ENCODE data around the gene SPPL2B. TPM values are rescaled to one million over a fixed set of nuclear protein-coding genes. Genes with fewer than 3 reads are reported as not detected.

The SPPL2B gene
- total and polyA plus RNA-seq, 4 experiments from 2014 or later, result 6.2 to 82.8 (median 43.1) TPM

DNA sequence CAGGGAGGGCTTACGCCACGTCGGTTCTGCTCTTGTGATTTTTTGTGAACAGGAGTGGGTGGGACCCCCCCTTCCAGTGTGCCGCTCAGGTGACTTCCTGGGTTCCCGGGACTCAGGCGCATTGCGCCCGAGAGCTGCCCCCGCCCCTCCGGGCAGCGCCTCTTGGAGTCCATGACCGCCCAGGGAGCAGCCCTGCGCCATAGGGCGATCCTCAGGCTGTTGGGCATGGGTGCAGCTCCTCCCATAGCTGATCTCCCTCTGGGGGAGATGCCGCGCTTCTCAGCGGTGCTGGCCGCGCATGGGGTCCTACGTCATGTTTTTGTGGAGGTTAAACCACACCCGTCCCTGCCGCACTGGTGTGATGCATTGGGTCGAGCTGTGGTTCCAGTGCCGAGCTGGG is 23.6 kb downstream of the SPPL2B start:
- ChIA-PET CTCF (ENCODE audit: partially characterized antibody) (no interaction called here), POLR2A (ENCODE audit: partially characterized antibody) (no interaction called here)
- Mint-ChIP-seq H3K4me3 (no peak overlapping the region), H3K27me3 (no peaks in the 10 kb centered on the region), H3K4me1 (no peaks in the 10 kb centered on the region), H3K36me3 (peaks cover 0 to 1% of the 10 kb centered on the region in 2 donors), H3K9me3 (no peaks in the 10 kb centered on the region), H3K27ac (no peak overlapping the region)
- Histone ChIP-seq H3K27me3 (ENCODE audit: insufficient read depth, low read length) (no peaks in the 10 kb centered on the region), H3K36me3 (ENCODE audit: insufficient read depth, low read length) (peaks cover 9% of the 10 kb centered on the region), H3K9me3 (ENCODE audit: control insufficient read depth in 1 of 2, low read length in 2 of 2) (no peaks in the 10 kb centered on the region), H3K27ac (ENCODE audit: low read depth, low read length) (no peak overlapping the region), H3K4me1 (ENCODE audit: insufficient read depth, low read length) (no peaks in the 10 kb centered on the region), H3K4me3 (ENCODE audit: low read length in 2 of 2) (no peak overlapping the region)
- peak in 1 of 5 donors; percentile 1 for DNase-seq
- intact Hi-C loops (cut with micrococcal nuclease), result no loop called here

DNA sequence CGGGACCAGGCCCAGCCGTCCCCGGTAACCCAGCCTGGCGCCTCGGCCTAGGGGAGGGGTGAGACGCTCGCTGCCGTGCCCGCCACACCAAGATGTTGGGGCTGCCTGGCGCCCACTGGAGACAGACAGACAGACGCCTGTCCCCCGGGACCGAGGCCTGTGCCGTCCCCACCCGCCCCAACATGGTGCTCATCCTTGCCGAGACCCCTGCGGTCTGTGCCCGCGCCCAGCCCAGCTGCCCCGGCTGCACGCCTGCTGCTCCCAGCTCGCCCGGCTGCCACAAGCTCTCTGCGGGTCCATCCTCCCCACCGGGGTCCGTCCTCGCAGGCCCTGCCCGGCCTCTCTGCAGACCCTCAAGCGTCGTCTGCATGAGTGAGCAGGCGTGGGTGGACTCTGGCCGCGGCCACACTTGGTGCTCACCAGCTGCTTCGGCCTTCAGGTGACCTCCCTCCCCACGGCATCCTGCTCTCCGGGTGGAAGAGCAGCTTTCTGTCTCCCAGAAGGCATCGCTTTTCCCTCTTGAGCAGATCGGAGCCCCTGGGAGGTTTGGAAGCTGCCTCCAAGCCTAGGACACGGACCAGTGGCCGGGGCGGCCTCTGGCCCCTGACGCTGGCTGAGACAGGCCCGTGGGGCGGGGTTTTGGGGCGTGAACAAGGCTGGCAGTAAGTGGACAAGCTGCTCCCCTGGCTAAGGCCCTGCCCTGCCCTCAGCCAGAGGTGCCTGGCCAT is 24.8 kb downstream of the SPPL2B start:
- Histone ChIP-seq H3K27me3 (ENCODE audit: insufficient read depth, low read length) (no peaks in the 10 kb centered on the region), H3K27ac (ENCODE audit: low read depth, low read length) (no peak overlapping the region), H3K9me3 (ENCODE audit: control insufficient read depth in 1 of 2, low read length in 2 of 2) (no peaks in the 10 kb centered on the region), H3K4me1 (ENCODE audit: insufficient read depth, low read length) (no peaks in the 10 kb centered on the region), H3K36me3 (ENCODE audit: insufficient read depth, low read length) (peaks cover 9% of the 10 kb centered on the region), H3K4me3 (ENCODE audit: low read length in 2 of 2) (no peak overlapping the region)
- ChIA-PET CTCF (ENCODE audit: partially characterized antibody) (no interaction called here), POLR2A (ENCODE audit: partially characterized antibody) (no interaction called here)
- Mint-ChIP-seq H3K4me3 (no peak overlapping the region), H3K9me3 (no peaks in the 10 kb centered on the region), H3K4me1 (no peaks in the 10 kb centered on the region), H3K27me3 (no peaks in the 10 kb centered on the region), H3K36me3 (peaks cover 0 to 1% of the 10 kb centered on the region in 2 donors), H3K27ac (no peak overlapping the region)
- intact Hi-C loops (cut with micrococcal nuclease), result no loop called here
- peak in 1 of 5 donors; percentile 27 for DNase-seq

DNA sequence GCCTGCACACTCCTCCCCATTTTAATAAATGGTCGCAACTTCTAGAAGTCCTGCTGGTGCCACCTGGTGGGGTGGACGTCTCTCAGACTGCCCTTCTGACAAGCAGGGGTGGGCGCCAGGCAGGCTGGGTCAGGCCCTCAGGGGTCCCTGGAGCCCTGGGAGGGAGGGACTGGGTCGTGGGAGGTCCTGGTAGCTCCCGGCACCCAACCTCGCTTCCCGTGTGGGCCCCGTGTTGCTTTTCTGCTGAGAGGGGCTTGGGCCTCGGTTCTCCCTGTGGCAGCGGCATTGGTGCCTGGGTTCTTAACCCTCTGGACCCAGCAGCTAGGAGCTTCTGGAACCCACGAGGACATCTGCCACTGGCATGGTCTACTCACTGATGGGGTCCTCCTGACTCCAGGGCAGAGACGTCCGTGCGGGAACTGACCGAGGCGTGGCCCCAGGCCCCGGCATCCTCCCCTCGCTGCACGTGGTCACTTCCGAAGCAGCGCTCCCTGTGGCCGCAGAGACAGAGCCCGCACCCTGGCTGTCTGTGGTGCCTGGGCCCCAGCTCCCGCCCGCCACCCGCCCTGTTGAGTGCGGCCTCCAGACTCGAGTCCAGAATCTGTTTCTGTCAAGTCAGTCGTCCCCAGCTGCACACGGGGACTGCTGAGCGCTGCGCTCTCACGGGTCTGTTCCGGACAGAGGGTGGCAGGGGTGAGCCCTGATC is 25.6 kb downstream of the SPPL2B start:
- Histone ChIP-seq H3K9me3 (ENCODE audit: control insufficient read depth in 1 of 2, low read length in 2 of 2) (no peaks in the 10 kb centered on the region), H3K27me3 (ENCODE audit: insufficient read depth, low read length) (no peaks in the 10 kb centered on the region), H3K4me1 (ENCODE audit: insufficient read depth, low read length) (no peaks in the 10 kb centered on the region), H3K27ac (ENCODE audit: low read depth, low read length) (no peak overlapping the region), H3K4me3 (ENCODE audit: low read length in 2 of 2) (no peak overlapping the region), H3K36me3 (ENCODE audit: insufficient read depth, low read length) (peaks cover 9% of the 10 kb centered on the region)
- Mint-ChIP-seq H3K4me3 (no peak overlapping the region), H3K27me3 (no peaks in the 10 kb centered on the region), H3K36me3 (peaks cover 0 to 1% of the 10 kb centered on the region in 2 donors), H3K4me1 (no peaks in the 10 kb centered on the region), H3K27ac (no peak overlapping the region), H3K9me3 (no peaks in the 10 kb centered on the region)
- intact Hi-C loops (cut with micrococcal nuclease), result no loop called here
- ChIA-PET POLR2A (ENCODE audit: partially characterized antibody) (no interaction called here), CTCF (ENCODE audit: partially characterized antibody) (no interaction called here)
- DNase-seq, result peak in 1 of 5 donors; percentile 16

DNA sequence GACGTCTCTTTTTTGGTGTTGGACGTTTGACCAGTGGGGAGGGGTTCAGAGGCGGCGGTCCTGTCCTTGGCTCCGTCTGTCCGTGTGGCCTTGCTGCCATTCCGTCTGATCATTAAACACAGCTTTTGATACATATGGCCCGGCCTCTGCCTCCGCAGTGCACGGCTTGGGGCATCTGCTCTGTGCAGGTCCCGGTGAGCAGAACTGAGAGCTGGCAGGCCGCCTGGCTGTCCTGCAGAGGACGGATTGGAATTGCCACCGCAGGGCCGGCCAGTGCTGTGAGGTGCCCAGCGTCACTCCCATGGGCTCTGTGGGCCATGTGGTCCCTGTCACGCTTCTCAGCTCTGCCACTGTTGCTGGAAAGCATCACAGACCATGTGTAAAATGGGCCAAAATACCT is 26.2 kb downstream of the SPPL2B start:
- intact Hi-C loops (cut with micrococcal nuclease), result no loop called here
- ChIA-PET CTCF (ENCODE audit: partially characterized antibody) (no interaction called here), POLR2A (ENCODE audit: partially characterized antibody) (no interaction called here)
- Mint-ChIP-seq H3K27me3 (no peaks in the 10 kb centered on the region), H3K27ac (no peak overlapping the region), H3K4me1 (no peaks in the 10 kb centered on the region), H3K4me3 (no peak overlapping the region), H3K9me3 (no peaks in the 10 kb centered on the region), H3K36me3 (peaks cover 0 to 1% of the 10 kb centered on the region in 2 donors)
- H3K9me3 ChIP-seq (ENCODE audit: control insufficient read depth in 1 of 2, low read length in 2 of 2), result no peaks in the 10 kb centered on the region
- DNase-seq, result peak in 1 of 5 donors; percentile 14
- no peaks in the 10 kb centered on the region for H3K27me3 ChIP-seq (ENCODE audit: insufficient read depth, low read length)
- H3K4me3 ChIP-seq (ENCODE audit: low read length in 2 of 2), result no peak overlapping the region
- H3K4me1 ChIP-seq (ENCODE audit: insufficient read depth, low read length), result no peaks in the 10 kb centered on the region
- no peak overlapping the region for H3K27ac ChIP-seq (ENCODE audit: low read depth, low read length)
- peaks cover 9% of the 10 kb centered on the region for H3K36me3 ChIP-seq (ENCODE audit: insufficient read depth, low read length)

DNA sequence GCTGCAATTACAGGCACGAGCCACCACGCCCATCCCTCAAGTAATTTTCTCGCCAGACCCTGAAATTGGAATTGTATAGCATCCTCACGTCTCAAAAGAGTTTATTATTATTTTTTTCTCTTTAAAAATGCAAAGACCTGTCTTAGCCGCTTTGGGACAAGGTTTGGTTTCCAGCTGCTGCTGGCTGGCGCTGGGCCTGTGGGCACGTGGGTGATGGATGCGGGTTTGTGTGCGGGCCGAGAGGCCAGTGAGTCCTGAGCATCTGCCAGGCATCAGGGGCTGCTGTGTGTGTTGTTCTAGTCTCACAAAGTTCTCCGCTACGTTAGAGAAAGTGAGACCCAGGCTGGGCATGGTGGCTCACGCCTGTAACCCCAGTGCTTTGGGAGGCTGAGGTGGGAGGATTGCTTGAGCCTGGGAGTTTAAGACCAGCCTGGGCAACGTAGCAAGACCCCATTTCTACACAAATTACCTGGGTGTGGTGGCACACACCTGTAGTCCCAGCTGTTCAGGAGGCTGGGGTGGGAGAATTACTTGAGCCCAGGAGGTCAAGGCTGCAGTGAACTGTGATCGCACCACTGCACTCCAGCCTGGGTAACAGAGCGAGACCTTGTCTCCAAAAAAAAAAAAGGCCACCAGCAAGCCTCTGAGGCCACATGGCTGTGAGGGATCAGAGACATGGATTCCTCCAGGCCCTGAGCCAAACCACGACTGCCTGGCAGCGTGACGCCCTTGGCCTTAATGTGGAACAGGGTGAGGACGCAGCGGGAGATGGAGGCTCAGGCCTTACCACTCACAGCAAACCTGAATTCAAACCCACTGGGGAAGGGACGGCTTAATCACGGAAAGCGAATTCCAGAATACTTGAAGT is 26.9 kb downstream of the SPPL2B start:
- ChIA-PET POLR2A (ENCODE audit: partially characterized antibody) (no interaction called here), CTCF (ENCODE audit: partially characterized antibody) (no interaction called here)
- H3K4me1 ChIP-seq (ENCODE audit: insufficient read depth, low read length), result no peaks in the 10 kb centered on the region
- peaks cover 2% of the 10 kb centered on the region for H3K36me3 ChIP-seq (ENCODE audit: insufficient read depth, low read length)
- Mint-ChIP-seq H3K36me3 (peaks cover 0 to 1% of the 10 kb centered on the region in 2 donors), H3K4me1 (peaks cover under 1 to 2% (median 1%) of the 10 kb centered on the region in 4 donors), H3K4me3 (no peak overlapping the region), H3K27ac (no peak overlapping the region), H3K9me3 (no peaks in the 10 kb centered on the region), H3K27me3 (peaks cover 1% of the 10 kb centered on the region in 2 donors)
- no peak overlapping the region for H3K27ac ChIP-seq (ENCODE audit: low read depth, low read length)
- no peak overlapping the region for H3K4me3 ChIP-seq (ENCODE audit: low read length in 2 of 2)
- H3K27me3 ChIP-seq (ENCODE audit: insufficient read depth, low read length), result no peaks in the 10 kb centered on the region
- intact Hi-C loops (cut with micrococcal nuclease), result no loop called here
- no peaks in the 10 kb centered on the region for H3K9me3 ChIP-seq (ENCODE audit: control insufficient read depth in 1 of 2, low read length in 2 of 2)
- DNase-seq, result no peak

DNA sequence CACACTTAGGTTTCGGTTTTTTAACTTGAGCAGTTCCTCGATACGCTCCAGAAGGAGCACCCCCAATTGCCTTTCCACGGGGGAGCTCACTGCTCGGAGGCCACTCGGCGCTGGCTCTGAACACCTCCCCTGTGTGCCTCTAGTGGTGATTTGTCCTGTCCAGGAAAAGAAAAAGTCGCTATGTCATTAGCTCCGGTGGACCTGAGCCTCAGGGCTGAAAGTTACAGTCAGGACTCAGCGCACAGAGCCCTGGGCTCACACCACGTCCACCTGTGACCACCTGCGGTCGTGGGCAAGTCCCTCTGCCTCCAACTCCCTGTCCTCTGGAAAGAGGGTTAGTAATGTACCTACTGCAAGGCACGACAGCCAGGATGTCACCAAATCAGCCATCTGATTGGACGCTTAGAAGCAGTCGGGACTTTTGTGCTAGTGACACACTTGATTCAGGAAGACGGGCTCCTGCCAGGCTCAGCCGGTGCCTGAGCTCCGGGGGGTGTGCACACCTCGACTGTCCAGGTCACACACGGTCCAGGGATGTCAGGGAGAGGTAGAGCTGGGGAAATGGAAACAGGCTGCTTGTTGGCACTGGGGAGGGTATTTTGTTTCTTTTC is 27.7 kb downstream of the SPPL2B start:
- POLR2A ChIA-PET (ENCODE audit: partially characterized antibody), result no interaction called here
- peaks cover 0 to 1% of the 10 kb centered on the region in 2 donors for H3K36me3 Mint-ChIP-seq
- no peaks in the 10 kb centered on the region for H3K36me3 ChIP-seq (ENCODE audit: insufficient read depth, low read length)
- H3K9me3 Mint-ChIP-seq, result no peaks in the 10 kb centered on the region
- H3K4me3 ChIP-seq (ENCODE audit: low read length in 2 of 2), result no peak overlapping the region
- H3K27me3 ChIP-seq (ENCODE audit: insufficient read depth, low read length), result no peaks in the 10 kb centered on the region
- no peaks in the 10 kb centered on the region for H3K4me1 ChIP-seq (ENCODE audit: insufficient read depth, low read length)
- no peak overlapping the region for H3K27ac ChIP-seq (ENCODE audit: low read depth, low read length)
- no peak overlapping the region for H3K4me3 Mint-ChIP-seq
- intact Hi-C loops (cut with micrococcal nuclease), result no loop called here
- no peaks in the 10 kb centered on the region for H3K9me3 ChIP-seq (ENCODE audit: control insufficient read depth in 1 of 2, low read length in 2 of 2)
- peak in 1 of 5 donors; percentile 9 for DNase-seq
- H3K27me3 Mint-ChIP-seq, result peaks cover 6% of the 10 kb centered on the region in 2 donors
- H3K4me1 Mint-ChIP-seq, result peaks cover 3 to 5% (median 5%) of the 10 kb centered on the region in 4 donors
- CTCF ChIA-PET (ENCODE audit: partially characterized antibody), result no interaction called here
- peak overlapping the region in 1 of 7 donors; percentile 23 for H3K27ac Mint-ChIP-seq
